Measurements from ENCODE around the gene SMAD5. TPM values are rescaled to one million over a fixed set of nuclear protein-coding genes. Genes with fewer than 3 reads are reported as not detected.

The SMAD5 gene
- total and polyA plus RNA-seq, 2 of the 8 experiments (the other 6 are each of a cell fraction or from before 2014, with no cell fraction given): 30.2 to 60.5 TPM

DNA sequence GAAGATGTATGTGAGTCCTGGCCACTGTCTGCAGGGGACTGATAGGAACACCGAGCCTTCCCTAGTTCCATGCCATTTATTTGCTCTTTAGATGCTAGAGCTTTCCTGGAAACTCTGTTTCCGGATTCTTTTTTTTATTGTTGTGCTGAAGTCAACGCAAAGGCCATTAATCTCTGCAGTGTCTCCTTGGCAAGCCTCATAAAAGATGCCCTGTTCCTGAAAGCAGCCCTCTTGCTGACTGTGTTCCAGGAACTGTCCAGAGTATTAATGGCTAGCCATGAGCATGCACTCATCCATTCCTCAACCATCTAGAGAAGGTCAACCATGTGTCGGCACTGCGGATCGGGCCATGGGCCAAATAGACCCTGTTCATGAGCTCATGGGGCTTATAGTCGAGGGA lies 42.9 kb upstream of the SMAD5 start:
- no peak overlapping the region for H2AFZ ChIP-seq (ENCODE audit: low read length)
- no peak overlapping the region for H4K5ac ChIP-seq (ENCODE audit: insufficient read length, low read depth, low read length)
- no peaks in the 10 kb centered on the region for H3K4me1 ChIP-seq (replicated peaks in 1 of 4; ENCODE audit: control insufficient read depth in 3 of 4, insufficient read depth in 4 of 4, low read length in 3 of 4)
- H3K4me3 ChIP-seq (ENCODE audit: extremely low read depth in 1 of 4, insufficient read depth in 2 of 4, low read depth in 3 of 4, low read length in 4 of 4): no peak overlapping the region
- H4K8ac ChIP-seq (ENCODE audit: extremely low read depth, insufficient read depth, low read length): no peak overlapping the region
- CTCF ChIA-PET (ENCODE audit: partially characterized antibody): interaction anchor here (0.9 to 1.0 kb wide), 2 partner anchors 10 to 127 kb away, joined by 3 read pairs; no protein-coding TSS in a partner anchor
- H3K18ac ChIP-seq (ENCODE audit: extremely low read depth, low read length): no peak overlapping the region
- no peak overlapping the region for H3K27ac ChIP-seq (ENCODE audit: low read depth, low read length)
- no peak overlapping the region for H3K23ac ChIP-seq (ENCODE audit: insufficient read length)
- H3K27me3 ChIP-seq (replicated peaks in 1 of 4; ENCODE audit: control insufficient read depth in 3 of 4, extremely low read depth in 1 of 4, insufficient read depth in 3 of 4, low read length in 3 of 4): no peaks in the 10 kb centered on the region
- H3K79me1 ChIP-seq (ENCODE audit: low read depth, low read length): no peaks in the 10 kb centered on the region
- no peak overlapping the region for H4K91ac ChIP-seq (replicated peaks; ENCODE audit: insufficient read length, low read length)
- H3K9ac ChIP-seq (replicated peaks in 1 of 4; ENCODE audit: extremely low read depth in 1 of 4, low read depth in 3 of 4, low read length in 3 of 4): no peak overlapping the region
- no peak overlapping the region for H2BK12ac ChIP-seq (ENCODE audit: low read depth, low read length)
- H3K14ac ChIP-seq (ENCODE audit: insufficient read length): no peak overlapping the region
- H3K4me2 ChIP-seq (ENCODE audit: insufficient read depth in 1 of 2, low read depth in 2 of 2, low read length in 2 of 2): no peak overlapping the region
- H2AK5ac ChIP-seq (ENCODE audit: low read depth, low read length): no peak overlapping the region
- FAIRE-seq: no peak
- no peak for DNase-seq (ENCODE audit: low read depth in 1 of 2, low spot score in 2 of 2)
- H2BK20ac ChIP-seq (ENCODE audit: low read length): no peak overlapping the region
- no peaks in the 10 kb centered on the region for H3K9me3 ChIP-seq (ENCODE audit: insufficient read depth in 2 of 2, low read depth in 1 of 2, low read length in 1 of 2)
- POLR2A ChIA-PET (ENCODE audit: partially characterized antibody): interaction anchor here (1.2 kb wide), 1 partner anchor 43 kb away, joined by 3 read pairs; the partner anchor contains the start of gene SMAD5
- H3K56ac ChIP-seq (replicated peaks; ENCODE audit: insufficient read length, low read depth, low read length): no peak overlapping the region
- no peak overlapping the region for H2BK5ac ChIP-seq (ENCODE audit: low read depth, low read length)
- H3K79me2 ChIP-seq (ENCODE audit: control insufficient read depth in 1 of 2, insufficient read depth in 2 of 2, low read length in 2 of 2): no peaks in the 10 kb centered on the region
- H4K20me1 ChIP-seq (replicated peaks in 1 of 2; ENCODE audit: control insufficient read depth in 1 of 2, insufficient read depth in 2 of 2, low read length in 2 of 2): no peaks in the 10 kb centered on the region
- H3K4ac ChIP-seq (replicated peaks; ENCODE audit: insufficient read length, low read depth, low read length): no peak overlapping the region
- no peak overlapping the region for H2BK120ac ChIP-seq (replicated peaks; ENCODE audit: low read depth, low read length)
- whole genome bisulfite sequencing, 2 experiments (ENCODE audit: extremely low coverage in 1 of 2, insufficient coverage in 1 of 2, insufficient read length in 1 of 2, insufficient replicate concordance in 2 of 2, low coverage in 1 of 2, low lambda C conversion rate in 2 of 2, missing lambda C conversion rate in 1 of 2): 90% methylated on average over 7 of the region's 7 CpGs; no CpG with 5 or more reads in 1 of the 2 experiments
- H3K36me3 ChIP-seq (ENCODE audit: control insufficient read depth in 2 of 4, insufficient read depth in 4 of 4, low read length in 3 of 4): no peaks in the 10 kb centered on the region
- H3K23me2 ChIP-seq (ENCODE audit: low read depth, low read length): no peaks in the 10 kb centered on the region
- no peak overlapping the region for H2BK15ac ChIP-seq (ENCODE audit: low read length)
- TF ChIP-seq PHF8 (conservative IDR thresholded peaks at IDR 0.05; ENCODE audit: low read depth, low read length): no peak
- TF ChIP-seq SIN3A (conservative IDR thresholded peaks at IDR 0.05 in 1 of 2, IDR thresholded peaks at IDR 0.05 in 1 of 2; ENCODE audit: low read depth in 1 of 2, low read length in 2 of 2): no peak
- no peak for TF ChIP-seq KDM4A (IDR thresholded peaks at IDR 0.05; ENCODE audit: low read depth, low read length, severe bottlenecking)
- TF ChIP-seq CBX8 (IDR thresholded peaks at IDR 0.05; ENCODE audit: borderline replicate concordance, low read depth, low read length): no peak
- no peak for TF ChIP-seq SIRT6 (IDR thresholded peaks at IDR 0.05; ENCODE audit: low read length)
- no peak for TF ChIP-seq CTBP2 (IDR thresholded peaks at IDR 0.05; ENCODE audit: borderline replicate concordance, insufficient read depth, insufficient read length, low read length)
- TF ChIP-seq EZH2 (IDR thresholded peaks at IDR 0.05; ENCODE audit: low read depth, low read length, severe bottlenecking): no peak
- TF ChIP-seq GTF2F1 (IDR thresholded peaks at IDR 0.05; ENCODE audit: borderline replicate concordance, low read depth, low read length): no peak
- no peak for TF ChIP-seq HDAC2 (IDR thresholded peaks at IDR 0.05; ENCODE audit: borderline replicate concordance in 1 of 2, low read depth in 2 of 2, low read length in 2 of 2)
- no peak for TF ChIP-seq RNF2 (IDR thresholded peaks at IDR 0.05; ENCODE audit: borderline replicate concordance, low read depth, low read length, missing control alignments, poor library complexity, severe bottlenecking)
- TF ChIP-seq TAF7 (optimal IDR thresholded peaks at IDR 0.05; ENCODE audit: borderline replicate concordance, low read depth, low read length): no peak
- TF ChIP-seq RAD21 (IDR thresholded peaks at IDR 0.05 in 1 of 2, conservative IDR thresholded peaks at IDR 0.05 in 1 of 2; ENCODE audit: low read depth in 2 of 2, low read length in 2 of 2): no peak

Measured in H1 (cell line).